ENCODE data around the gene HS3ST2.

The HS3ST2 gene

GRCh38 chr16:22764662-22765327, 49.2 kb upstream of the HS3ST2 start (continued):
- TF ChIP-seq TSHZ1 (tag by site-specific recombination; IDR thresholded peaks at IDR 0.05; ENCODE audit: borderline replicate concordance), result no peak
- TF ChIP-seq ZNF157 (tag by site-specific recombination; IDR thresholded peaks at IDR 0.05), result no peak
- no peak for TF ChIP-seq ZNF214 (tag by site-specific recombination; IDR thresholded peaks at IDR 0.05; ENCODE audit: borderline replicate concordance)
- TF ChIP-seq ZNF423 (tag by site-specific recombination; IDR thresholded peaks at IDR 0.05), result no peak
- TF ChIP-seq ZNF18 (tag by site-specific recombination; IDR thresholded peaks at IDR 0.05), result no peak
- no peak for TF ChIP-seq ZNF747 (tag by site-specific recombination; IDR thresholded peaks at IDR 0.05)

- Histone ChIP-seq H3K36me3 (ENCODE audit: control insufficient read depth in 2 of 2, insufficient read depth in 1 of 2, low read length in 2 of 2) (no peaks in the 10 kb centered on the region), H3K9me3 (ENCODE audit: control insufficient read depth, insufficient read depth, low read depth, low read length) (no peaks in the 10 kb centered on the region), H3K4me1 (ENCODE audit: control insufficient read depth, insufficient read depth, low read length) (peaks cover 4% of the 10 kb centered on the region; the same call in 1 of the 2 replicates), H3K27ac (ENCODE audit: extremely low read depth, low read depth, low read length) (no peak overlapping the region), H3K4me3 (ENCODE audit: low read depth, low read length) (no peak overlapping the region)
- ChIA-PET POLR2A (no interaction called here), CTCF (no interaction called here)
- TF ChIP-seq ZNF513 (tag by site-specific recombination; IDR thresholded peaks at IDR 0.05), result no peak
- TF ChIP-seq EGR2 (tag by site-specific recombination; IDR thresholded peaks at IDR 0.05; ENCODE audit: low read depth), result no peak
- no peak for TF ChIP-seq ZSCAN30 (tag by site-specific recombination; IDR thresholded peaks at IDR 0.05)
- TF ChIP-seq HIC1 (tag by site-specific recombination; IDR thresholded peaks at IDR 0.05), result no peak
- no peak for TF ChIP-seq ZNF148 (tag by site-specific recombination; IDR thresholded peaks at IDR 0.05; ENCODE audit: borderline replicate concordance)
- no peak for TF ChIP-seq ZNF571 (tag by site-specific recombination; IDR thresholded peaks at IDR 0.05)
- no peak for TF ChIP-seq PRDM1 (tag by site-specific recombination; IDR thresholded peaks at IDR 0.05)
- TF ChIP-seq KLF8 (tag by site-specific recombination; IDR thresholded peaks at IDR 0.05), result no peak
- TF ChIP-seq ZNF549 (tag by site-specific recombination; IDR thresholded peaks at IDR 0.05), result no peak
- TF ChIP-seq ZNF404 (tag by site-specific recombination; IDR thresholded peaks at IDR 0.05), result no peak
- TF ChIP-seq ZNF266 (tag by site-specific recombination; IDR thresholded peaks at IDR 0.05; ENCODE audit: low read depth), result no peak
- TF ChIP-seq ZNF394 (tag by site-specific recombination; IDR thresholded peaks at IDR 0.05; ENCODE audit: borderline replicate concordance), result no peak
These were observed 48.5 kb upstream of the HS3ST2 start for GRCh38 chr16:22765479-22765878.
